Effector memory CD4-positive, alpha-beta T cell (primary cell): ENCODE data around the gene ANKDD1A.

ENCODE experiments used
- DNase-seq, 3 donors: peaks; one replicate each; pipeline ENCODE4 v3.0.0-alpha.2; 2020
- H3K27ac ChIP-seq: 2 replicates; pipeline ENCODE4 v1.7.0; 2013; ENCODE audit warnings: mild to moderate bottlenecking, low read length, moderate library complexity; ENCODE audit not compliant: insufficient read depth, poor library complexity, severe bottlenecking
- H3K27me3 ChIP-seq: replicated peaks from 2 replicates; pipeline ENCODE4 v1.7.0; 2013; ENCODE audit warnings: mild to moderate bottlenecking, low read length; ENCODE audit not compliant: insufficient read depth, control insufficient read depth, poor library complexity, severe bottlenecking
- H3K36me3 ChIP-seq: 2 replicates; pipeline ENCODE4 v1.7.0; 2013; ENCODE audit warnings: mild to moderate bottlenecking, low read length, moderate library complexity; ENCODE audit not compliant: control insufficient read depth, insufficient read depth
- H3K4me1 ChIP-seq: 2 replicates; pipeline ENCODE4 v1.7.0; 2013; ENCODE audit warnings: low read length, mild to moderate bottlenecking; ENCODE audit not compliant: control insufficient read depth, insufficient read depth, poor library complexity, severe bottlenecking
- H3K4me3 ChIP-seq: 2 replicates; pipeline ENCODE4 v1.7.0; 2013; ENCODE audit warnings: low read length, low read depth, mild to moderate bottlenecking; ENCODE audit not compliant: insufficient read depth, poor library complexity, severe bottlenecking
- H3K9me3 ChIP-seq: 2 replicates; pipeline ENCODE4 v1.7.0; 2013; ENCODE audit warnings: mild to moderate bottlenecking, low read length, moderate library complexity; ENCODE audit not compliant: control insufficient read depth

ANKDD1A gene

GRCh38 chr15:65006876-65007275, 95.2 kb downstream of the ANKDD1A start:
- Histone ChIP-seq H3K9me3 (no peaks in the 10 kb centered on the region), H3K4me1 (no peaks in the 10 kb centered on the region), H3K4me3 (no peak overlapping the region), H3K27me3 (no peaks in the 10 kb centered on the region), H3K36me3 (peaks cover 8% of the 10 kb centered on the region), H3K27ac (no peak overlapping the region)
- DNase-seq: no peak
